ENCODE data around the gene TOP2A. TPM values are rescaled to one million over a fixed set of nuclear protein-coding genes. Genes with fewer than 3 reads are reported as not detected.

The TOP2A gene
- polyA plus RNA-seq, 1 of the 3 experiments (the other 2 are of a cell fraction) = 20.6 TPM

GRCh38 chr17:40340880-40341807 is 76.6 kb downstream of the TOP2A start:
- Histone ChIP-seq H3K4me3 (ENCODE audit: low read depth in 2 of 2, low read length in 1 of 2) (peak overlapping the region; percentile 69 to 78), H3K9me2 (no peaks in the 10 kb centered on the region), H3K36me3 (replicated peaks in 1 of 2; ENCODE audit: control insufficient read depth in 1 of 2, insufficient read depth in 2 of 2, low read length in 1 of 2) (peaks cover 6 to 18% of the 10 kb centered on the region in 2 experiments), H3K4me2 (peak overlapping the region; percentile 97), H3K9me3 (no peaks in the 10 kb centered on the region), H2AFZ (ENCODE audit: low read depth) (no peak overlapping the region), H3K4me1 (ENCODE audit: control insufficient read depth in 1 of 2, insufficient read depth in 2 of 2, low read depth in 1 of 2, low read length in 1 of 2) (peaks cover 29 to 69% of the 10 kb centered on the region in 2 experiments), H3K27me3 (ENCODE audit: insufficient read depth) (no peaks in the 10 kb centered on the region), H3F3A (replicated peaks; ENCODE audit: insufficient read depth) (peaks cover 16% of the 10 kb centered on the region), H3K9ac (peak overlapping the region; percentile 75), H4K20me1 (ENCODE audit: insufficient read depth) (peaks cover 57% of the 10 kb centered on the region), H3K79me2 (ENCODE audit: insufficient read depth) (peaks cover 95% of the 10 kb centered on the region), H3K27ac (ENCODE audit: low read depth in 2 of 2, low read length in 1 of 2) (peak overlapping the region; percentile 73 to 99; a peak in 3 of 4 replicates)
- TF ChIP-seq, protein P1, sequence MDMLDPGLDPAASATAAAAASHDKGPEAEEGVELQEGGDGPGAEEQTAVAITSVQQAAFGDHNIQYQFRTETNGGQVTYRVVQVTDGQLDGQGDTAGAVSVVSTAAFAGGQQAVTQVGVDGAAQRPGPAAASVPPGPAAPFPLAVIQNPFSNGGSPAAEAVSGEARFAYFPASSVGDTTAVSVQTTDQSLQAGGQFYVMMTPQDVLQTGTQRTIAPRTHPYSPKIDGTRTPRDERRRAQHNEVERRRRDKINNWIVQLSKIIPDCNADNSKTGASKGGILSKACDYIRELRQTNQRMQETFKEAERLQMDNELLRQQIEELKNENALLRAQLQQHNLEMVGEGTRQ (IDR thresholded peaks at IDR 0.05; ENCODE audit: borderline replicate concordance, low read depth, low read length) = no peak
- TF ChIP-seq GATA2 (CRISPR knock-in tag; IDR thresholded peaks at IDR 0.05) (no peak), GABPA (IDR thresholded peaks at IDR 0.05; ENCODE audit: low read depth) (peak; percentile 49; the same call in 1 of the 2 replicates), RCOR1 (IDR thresholded peaks at IDR 0.05; ENCODE audit: low read length) (peak; percentile 24; the same call in 1 of the 2 replicates), NFIC (IDR thresholded peaks at IDR 0.05; ENCODE audit: borderline replicate concordance) (peak; percentile 65), USF1 (IDR thresholded peaks at IDR 0.05; ENCODE audit: borderline replicate concordance, low read depth) (no peak), MXI1 (IDR thresholded peaks at IDR 0.05; ENCODE audit: low read depth, low read length) (peak; percentile 93), MAX (IDR thresholded peaks at IDR 0.05; ENCODE audit: low read depth) (peak; percentile 74), MEF2A (IDR thresholded peaks at IDR 0.05; ENCODE audit: borderline replicate concordance, low read depth) (no peak), SMC3 (IDR thresholded peaks at IDR 0.05; ENCODE audit: low read depth, low read length) (peak; percentile 2; the same call in 1 of the 2 replicates), REST (IDR thresholded peaks at IDR 0.05; ENCODE audit: low read depth, low read length) (peak; percentile 70), RAD21 (IDR thresholded peaks at IDR 0.05; ENCODE audit: low read length) (peak; percentile 23), FOXM1 (IDR thresholded peaks at IDR 0.05; ENCODE audit: low read depth) (no peak), RXRA (IDR thresholded peaks at IDR 0.05; ENCODE audit: borderline replicate concordance, low read depth) (peak; percentile 82), ZBTB33 (IDR thresholded peaks at IDR 0.05; ENCODE audit: borderline replicate concordance, low read depth) (no peak), JUND (IDR thresholded peaks at IDR 0.05) (no peak), EP300 (IDR thresholded peaks at IDR 0.05; ENCODE audit: borderline replicate concordance in 1 of 2, low read depth in 1 of 2, low read length in 1 of 2) (0 out of 4 replicates have a peak, but pooled peaks of 1 of the 2 experiments have one; percentile 3), POLR2AphosphoS5 (IDR thresholded peaks at IDR 0.05; ENCODE audit: low read depth, low read length) (no peak), EZH2phosphoT487 (IDR thresholded peaks at IDR 0.05; ENCODE audit: borderline replicate concordance, low read depth) (no peak), SIN3A (IDR thresholded peaks at IDR 0.05; ENCODE audit: borderline replicate concordance, low read depth, low read length) (peak; percentile 73; the same call in 1 of the 2 replicates)
- TF ChIP-seq, protein P2, sequence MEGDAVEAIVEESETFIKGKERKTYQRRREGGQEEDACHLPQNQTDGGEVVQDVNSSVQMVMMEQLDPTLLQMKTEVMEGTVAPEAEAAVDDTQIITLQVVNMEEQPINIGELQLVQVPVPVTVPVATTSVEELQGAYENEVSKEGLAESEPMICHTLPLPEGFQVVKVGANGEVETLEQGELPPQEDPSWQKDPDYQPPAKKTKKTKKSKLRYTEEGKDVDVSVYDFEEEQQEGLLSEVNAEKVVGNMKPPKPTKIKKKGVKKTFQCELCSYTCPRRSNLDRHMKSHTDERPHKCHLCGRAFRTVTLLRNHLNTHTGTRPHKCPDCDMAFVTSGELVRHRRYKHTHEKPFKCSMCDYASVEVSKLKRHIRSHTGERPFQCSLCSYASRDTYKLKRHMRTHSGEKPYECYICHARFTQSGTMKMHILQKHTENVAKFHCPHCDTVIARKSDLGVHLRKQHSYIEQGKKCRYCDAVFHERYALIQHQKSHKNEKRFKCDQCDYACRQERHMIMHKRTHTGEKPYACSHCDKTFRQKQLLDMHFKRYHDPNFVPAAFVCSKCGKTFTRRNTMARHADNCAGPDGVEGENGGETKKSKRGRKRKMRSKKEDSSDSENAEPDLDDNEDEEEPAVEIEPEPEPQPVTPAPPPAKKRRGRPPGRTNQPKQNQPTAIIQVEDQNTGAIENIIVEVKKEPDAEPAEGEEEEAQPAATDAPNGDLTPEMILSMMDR (IDR thresholded peaks at IDR 0.05) = no peak
- DNase-seq = peak; percentile 88
- CTCF ChIA-PET = interaction anchor here (0.9 to 57.6 kb wide), 5 partner anchors 8 to 110 kb away, joined by 3 to 1706 read pairs (median 14); partner anchors contain the start of genes CDC6 and RARA
- POLR2A ChIA-PET = interaction anchor here (0.5 to 2.7 kb wide), 8 partner anchors 10 to 1999 kb away, joined by 3 to 15 read pairs (median 4); no protein-coding TSS in a partner anchor
- under 1% methylated on average over 30 of the region's 55 CpGs for WGBS (ENCODE audit: low lambda C conversion rate)
